Loucy (cell line): ENCODE data around the gene PDGFC.

Experiments used
- H2AFZ ChIP-seq: fragments of 200-600 bp; sonication (generic); 2 replicates; pipeline ENCODE4 v1.6.0; 2016; ENCODE audit warnings: antibody characterized with exemption, mild to moderate bottlenecking, low read length, moderate library complexity
- H3F3A ChIP-seq: fragments of 200-600 bp; 2 replicates; pipeline ENCODE4 v1.6.0; 2016; ENCODE audit warnings: antibody characterized with exemption, low read depth, mild to moderate bottlenecking
- H3K27me3 ChIP-seq: fragments of 200-600 bp; sonication (generic); 2 replicates; pipeline ENCODE4 v1.6.1; 2014; ENCODE audit warnings: low read length, mild to moderate bottlenecking; ENCODE audit not compliant: insufficient read depth, poor library complexity, severe bottlenecking
- H3K36me3 ChIP-seq: fragments of 200-600 bp; sonication (generic); 2 replicates; pipeline ENCODE4 v1.6.1; 2016; ENCODE audit warnings: low read length; ENCODE audit not compliant: insufficient read depth
- H3K4me1 ChIP-seq: fragments of 200-600 bp; sonication (generic); 2 replicates; pipeline ENCODE4 v1.5.1; 2014; ENCODE audit warnings: low read length, mild to moderate bottlenecking; ENCODE audit not compliant: insufficient read depth, poor library complexity, severe bottlenecking
- H3K4me2 ChIP-seq: fragments of 200-600 bp; sonication (generic); 2 replicates; pipeline ENCODE4 v1.6.0; 2014; ENCODE audit warnings: antibody characterized with exemption, low read length, low read depth, mild to moderate bottlenecking; ENCODE audit not compliant: poor library complexity, severe bottlenecking
- H3K4me3 ChIP-seq: fragments of 200-600 bp; sonication (generic); 2 replicates; pipeline ENCODE4 v1.5.1; 2014; ENCODE audit warnings: low read length, mild to moderate bottlenecking, mixed read lengths; ENCODE audit not compliant: poor library complexity, severe bottlenecking
- H3K79me2 ChIP-seq: fragments of 200-600 bp; sonication (generic); 2 replicates; pipeline ENCODE4 v1.6.1; 2014; ENCODE audit warnings: low read length; ENCODE audit not compliant: insufficient read depth
- H3K9ac ChIP-seq: fragments of 200-600 bp; sonication (generic); 2 replicates; pipeline ENCODE4 v1.6.0; 2014; ENCODE audit warnings: mild to moderate bottlenecking, low read depth, low read length, moderate library complexity; ENCODE audit not compliant: poor library complexity, severe bottlenecking
- H3K9me2 ChIP-seq: fragments of 200-600 bp; sonication (generic); replicated peaks from 2 replicates; pipeline ENCODE4 v1.6.1; 2016; ENCODE audit warnings: low read depth, low read length, mixed read lengths
- H3K9me3 ChIP-seq: fragments of 200-600 bp; sonication (generic); 2 replicates; pipeline ENCODE4 v1.6.1; 2014; ENCODE audit warnings: mild to moderate bottlenecking, antibody characterized with exemption, low read length, low read depth; ENCODE audit not compliant: insufficient read depth
- H4K20me1 ChIP-seq: fragments of 200-600 bp; sonication (generic); 2 replicates; pipeline ENCODE4 v1.6.0; 2014; ENCODE audit warnings: antibody characterized with exemption, low read length, mild to moderate bottlenecking; ENCODE audit not compliant: insufficient read depth, poor library complexity, severe bottlenecking
- EZH2phosphoT487 ChIP-seq: fragments of 200-600 bp; IDR thresholded peaks from 2 replicates; pipeline ENCODE4 v1.6.1; 2018; ENCODE audit warnings: antibody characterized with exemption, mild to moderate bottlenecking, moderate library complexity, borderline replicate concordance
- TF ChIP-seq, protein P1 (sequence below): fragments of 200-600 bp; sonication (generic); conservative IDR thresholded peaks from 2 replicates; pipeline ENCODE4 v1.5.1; 2014; ENCODE audit warnings: mild to moderate bottlenecking, antibody characterized with exemption, low read length

Gene PDGFC

DNA sequence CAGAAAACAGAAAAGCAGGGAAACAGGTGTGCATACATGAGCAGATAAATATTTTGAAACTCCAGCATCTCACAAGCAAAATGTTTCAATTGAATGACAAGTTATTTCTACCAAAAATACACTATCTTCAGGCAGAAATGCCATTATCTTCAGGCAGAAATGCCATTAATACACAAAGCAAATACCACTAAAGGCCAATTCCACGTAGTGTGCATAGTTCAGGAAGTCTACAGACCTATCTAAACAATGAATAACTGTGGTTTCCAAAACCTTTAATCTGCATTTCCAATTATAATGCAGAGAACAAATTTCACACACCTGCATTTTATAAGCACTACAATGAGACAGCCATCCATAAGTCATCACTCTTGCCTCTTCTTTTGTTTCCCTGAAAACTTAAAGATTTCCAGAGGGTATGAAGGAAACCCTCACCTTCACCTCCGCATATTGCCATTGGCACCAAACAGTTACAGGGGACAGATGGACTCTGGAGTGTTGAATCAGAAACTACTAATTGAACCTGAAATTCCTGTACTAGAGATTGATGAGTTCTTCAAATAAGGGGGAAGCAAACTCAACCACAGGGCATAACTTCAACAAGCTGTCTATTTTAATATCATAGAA, 179.0 kb downstream of the PDGFC start:
- Histone ChIP-seq H3K9ac (no peak overlapping the region), H3K4me2 (no peak overlapping the region), H3K4me1 (no peaks in the 10 kb centered on the region), H3K9me3 (no peaks in the 10 kb centered on the region), H3K9me2 (no peaks in the 10 kb centered on the region), H3K79me2 (no peaks in the 10 kb centered on the region), H3F3A (no peaks in the 10 kb centered on the region), H3K36me3 (no peaks in the 10 kb centered on the region), H4K20me1 (no peaks in the 10 kb centered on the region), H2AFZ (no peak overlapping the region), H3K27me3 (no peaks in the 10 kb centered on the region), H3K4me3 (no peak overlapping the region)
- TF ChIP-seq EZH2phosphoT487: no peak
- TF ChIP-seq, protein P1, sequence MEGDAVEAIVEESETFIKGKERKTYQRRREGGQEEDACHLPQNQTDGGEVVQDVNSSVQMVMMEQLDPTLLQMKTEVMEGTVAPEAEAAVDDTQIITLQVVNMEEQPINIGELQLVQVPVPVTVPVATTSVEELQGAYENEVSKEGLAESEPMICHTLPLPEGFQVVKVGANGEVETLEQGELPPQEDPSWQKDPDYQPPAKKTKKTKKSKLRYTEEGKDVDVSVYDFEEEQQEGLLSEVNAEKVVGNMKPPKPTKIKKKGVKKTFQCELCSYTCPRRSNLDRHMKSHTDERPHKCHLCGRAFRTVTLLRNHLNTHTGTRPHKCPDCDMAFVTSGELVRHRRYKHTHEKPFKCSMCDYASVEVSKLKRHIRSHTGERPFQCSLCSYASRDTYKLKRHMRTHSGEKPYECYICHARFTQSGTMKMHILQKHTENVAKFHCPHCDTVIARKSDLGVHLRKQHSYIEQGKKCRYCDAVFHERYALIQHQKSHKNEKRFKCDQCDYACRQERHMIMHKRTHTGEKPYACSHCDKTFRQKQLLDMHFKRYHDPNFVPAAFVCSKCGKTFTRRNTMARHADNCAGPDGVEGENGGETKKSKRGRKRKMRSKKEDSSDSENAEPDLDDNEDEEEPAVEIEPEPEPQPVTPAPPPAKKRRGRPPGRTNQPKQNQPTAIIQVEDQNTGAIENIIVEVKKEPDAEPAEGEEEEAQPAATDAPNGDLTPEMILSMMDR: no peak

DNA sequence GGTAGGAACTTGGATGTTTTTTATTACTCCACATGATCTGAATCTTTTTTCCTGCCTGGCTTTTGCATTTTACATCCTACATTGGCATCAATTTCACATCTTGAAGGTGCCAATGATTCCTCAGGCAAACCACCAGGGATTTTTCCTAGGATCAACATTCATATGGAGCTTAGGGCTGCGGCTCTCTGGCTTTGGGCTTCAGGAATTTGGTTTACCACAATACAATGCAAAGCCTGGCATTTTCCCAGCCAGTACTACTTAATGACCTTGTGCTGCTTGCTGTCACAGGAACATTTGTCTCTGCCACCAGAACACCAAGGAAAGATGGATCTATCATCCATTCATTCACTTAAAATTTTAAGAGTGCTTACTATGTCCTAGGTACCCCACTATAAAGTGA, 180.7 kb downstream of the PDGFC start:
- H3K79me2 ChIP-seq: no peaks in the 10 kb centered on the region
- no peaks in the 10 kb centered on the region for H3K9me2 ChIP-seq
- H3K9ac ChIP-seq: no peak overlapping the region
- no peak overlapping the region for H3K4me2 ChIP-seq
- H3K4me3 ChIP-seq: no peak overlapping the region
- no peak for TF ChIP-seq EZH2phosphoT487
- TF ChIP-seq, protein P1: no peak
- no peaks in the 10 kb centered on the region for H3K27me3 ChIP-seq
- H2AFZ ChIP-seq: no peak overlapping the region
- H4K20me1 ChIP-seq: no peaks in the 10 kb centered on the region
- H3K4me1 ChIP-seq: no peaks in the 10 kb centered on the region
- H3K36me3 ChIP-seq: no peaks in the 10 kb centered on the region
- no peaks in the 10 kb centered on the region for H3F3A ChIP-seq
- H3K9me3 ChIP-seq: no peaks in the 10 kb centered on the region

DNA sequence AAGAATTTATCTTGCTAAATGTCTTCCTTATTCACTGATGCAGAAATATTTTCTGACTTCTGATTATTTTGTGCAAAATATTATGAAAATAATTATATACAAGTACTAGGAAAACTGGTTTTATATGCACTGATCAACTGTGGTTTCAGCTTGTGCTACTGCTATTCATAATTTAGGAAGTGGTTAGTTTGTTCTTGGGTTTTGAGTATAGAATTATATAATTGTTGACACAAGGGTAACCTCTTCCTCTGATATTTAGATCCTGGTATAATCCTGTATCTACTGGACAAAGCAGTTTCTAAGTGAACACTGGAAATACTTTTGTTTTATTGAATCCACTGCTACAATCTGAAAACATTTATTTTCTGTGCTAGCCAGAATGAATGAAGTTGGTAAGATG, 182.8 kb downstream of the PDGFC start:
- Histone ChIP-seq H2AFZ (no peak overlapping the region), H3F3A (no peaks in the 10 kb centered on the region), H3K9me2 (no peaks in the 10 kb centered on the region), H3K27me3 (no peaks in the 10 kb centered on the region), H4K20me1 (no peaks in the 10 kb centered on the region), H3K9ac (no peak overlapping the region), H3K4me2 (no peak overlapping the region), H3K79me2 (no peaks in the 10 kb centered on the region), H3K4me3 (no peak overlapping the region), H3K36me3 (no peaks in the 10 kb centered on the region), H3K9me3 (no peaks in the 10 kb centered on the region), H3K4me1 (no peaks in the 10 kb centered on the region)
- TF ChIP-seq, protein P1: no peak
- TF ChIP-seq EZH2phosphoT487: no peak
